Spleen (tissue), 11 donors: ENCODE data around the gene BRSK2. TPM values are rescaled to one million over a fixed set of nuclear protein-coding genes. Genes with fewer than 3 reads are reported as not detected.

Experiments used
- DNase-seq: peaks from one replicate; pipeline ENCODE4 v3.0.0-alpha.2; 2020
- H3K27ac ChIP-seq, 8 donors: fragments of 200-600 bp; sonication (generic) in 7 of 8; 1 replicate in 4 of 8; 2 replicates in 4 of 8; pipeline versions ENCODE4 v1.5.0 to v1.8.0; 2016 to 2021; ENCODE audit warnings: inconsistent platforms in 4 of 8, mild to moderate bottlenecking in 4 of 8, moderate library complexity in 1 of 8
- H3K27me3 ChIP-seq, 7 donors: fragments of 200-600 bp; sonication (generic) in 6 of 7; replicated peaks in 1 of 7; 1 replicate in 4 of 7; 2 replicates in 3 of 7; pipeline versions ENCODE4 v1.5.0 to v1.8.0; 2016 to 2021; ENCODE audit warnings: inconsistent platforms in 3 of 7, mild to moderate bottlenecking in 1 of 7
- H3K36me3 ChIP-seq, 6 donors: fragments of 200-600 bp; sonication (generic) in 5 of 6; 1 replicate in 4 of 6; 2 replicates in 2 of 6; pipeline versions ENCODE4 v1.5.0 to v1.8.0; 2016 to 2021; ENCODE audit warnings: inconsistent platforms in 2 of 6
- H3K4me1 ChIP-seq, 6 donors: fragments of 200-600 bp; sonication (generic) in 5 of 6; 1 replicate in 3 of 6; 2 replicates in 3 of 6; pipeline versions ENCODE4 v1.5.0 to v1.8.0; 2016 to 2021; ENCODE audit warnings: inconsistent platforms in 3 of 6
- H3K4me3 ChIP-seq, 8 donors: fragments of 200-600 bp; sonication (generic) in 7 of 8; 1 replicate in 4 of 8; 2 replicates in 4 of 8; pipeline versions ENCODE4 v1.5.0 to v1.8.0; 2016 to 2021; ENCODE audit warnings: inconsistent platforms in 4 of 8, mild to moderate bottlenecking in 4 of 8, moderate library complexity in 2 of 8
- H3K9me3 ChIP-seq, 8 donors: fragments of 200-600 bp; sonication (generic) in 7 of 8; 1 replicate in 4 of 8; 2 replicates in 4 of 8; pipeline versions ENCODE4 v1.5.0 to v1.8.0; 2016 to 2021; ENCODE audit warnings: inconsistent platforms in 4 of 8
- POLR2A ChIP-seq, 3 donors: fragments of 450-650 bp; IDR thresholded peaks; one replicate each; pipeline ENCODE4 v1.5.1; 2017; ENCODE audit warnings: antibody characterized with exemption in 3 of 3, mild to moderate bottlenecking in 1 of 3
- POLR2AphosphoS5 ChIP-seq, 3 donors: sonication (generic); formaldehyde crosslinking; IDR thresholded peaks; one replicate each; pipeline ENCODE4 v1.5.1; 2017; ENCODE audit warnings: antibody characterized with exemption in 3 of 3
- WGBS, 5 donors: extraction: QIAGEN DNeasy Blood & Tissue Kit in 3 of 5; methylation state at CpG; one replicate each; pipeline versions ENCODE4 v1.1.5 to v1.1.7; 2013 to 2018; 5-methylcytosine and 5-hydroxymethylcytosine counted together
- intact Hi-C: fragments of 100-400 bp; cut with DNase I; formaldehyde crosslinking; loops from one replicate; pipeline ENCODE4 v1.15.0; 2023; ENCODE audit warnings: low total_unique reads
- polyA plus RNA-seq, 3 donors: library from polyadenylated mRNA; stranded (reverse); fragments of 200-250 nt; gene quantifications; one replicate each; pipeline ENCODE4 v1.2.1, GENCODE V29; 2013
- total RNA-seq, 7 donors: library from RNA; depleted of rRNA in 3 of 7; stranded (reverse); fragments of >200 nt in 3 of 7; fragmentation: NEBNext Ultra II Directional in 4 of 7; extraction: Animal tissue kit (Norgen Biotek cat#: 25700) in 4 of 7; gene quantifications; one replicate each; pipeline versions ENCODE4 v1.1.0 to v1.2.1, GENCODE V29; 2016 to 2021
- TF ChIP-seq, protein P1 (sequence below), 11 experiments: fragments of 200-600 bp in 7 of 11; fragments of 450-650 bp in 4 of 11; sonication (generic) in 4 of 11; IDR thresholded peaks in 8 of 11; conservative IDR thresholded peaks in 3 of 11; 1 replicate in 7 of 11; 2 replicates in 4 of 11; pipeline versions ENCODE4 v1.4.0 to v1.8.0; 2016 to 2021; ENCODE audit warnings: antibody characterized with exemption in 11 of 11, inconsistent platforms in 4 of 11, mild to moderate bottlenecking in 1 of 11
- donor health status: healthy with polysubstance abuse.
- donor health status: DM: no; HTN: no; CAD: no; lungs with moderate emphysema.
- donor health status: DM: no; HTN: no; CAD: no.
- donor health status: Bipolar disorder and iron deficiency.
- donor health status: healthy.
- donor health status: DM: no; HTN: no; CAD: no.
- donor health status: DM: yes; HTN: yes; CAD: no.

BRSK2 gene
- total and polyA plus RNA-seq, 10 donors: 0.17 to 1.5 (median 0.42) TPM

DNA sequence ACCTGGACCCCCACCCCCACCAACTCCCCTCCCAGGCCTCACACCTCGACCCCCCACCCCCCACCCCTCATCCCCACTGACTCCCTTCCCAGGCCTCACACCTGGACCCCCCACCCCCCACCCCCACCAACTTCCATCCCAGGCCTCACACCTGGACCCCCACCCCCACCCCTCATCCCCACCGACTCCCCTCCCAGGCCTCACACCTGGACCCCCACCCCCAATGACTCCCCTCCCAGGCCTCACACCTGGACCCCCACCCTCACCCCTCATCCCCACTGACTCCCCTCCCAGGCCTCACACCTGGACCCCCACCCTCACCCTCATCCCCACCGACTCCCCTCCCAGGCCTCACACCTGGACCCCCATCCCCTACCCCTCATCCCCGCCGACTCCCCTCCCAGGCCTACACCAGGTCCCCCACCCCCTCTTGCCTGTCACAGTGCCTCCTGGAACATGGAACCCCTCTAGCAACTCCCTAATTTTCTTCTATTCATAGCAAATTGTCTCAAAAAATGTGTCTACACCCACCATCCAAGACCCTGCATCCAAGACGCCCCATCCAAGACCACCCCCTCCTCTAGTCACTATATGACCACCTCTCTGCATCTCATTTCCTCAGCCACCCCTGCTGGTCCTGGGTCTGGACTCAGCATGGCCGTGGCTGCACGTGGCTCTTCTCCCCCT lies 36.9 kb upstream of the BRSK2 start:
- DNase-seq: peak; percentile 17
- WGBS, 5 donors: 73 to 93% (median 86%) methylated on average over 5 to 8 of the region's 8 CpGs
- Histone ChIP-seq H3K27me3 (peaks cover 0 to 19% (median 0%) of the 10 kb centered on the region in 7 donors), H3K27ac (no peak overlapping the region), H3K4me3 (no peak overlapping the region), H3K4me1 (peaks cover 0 to 5% (median 0%) of the 10 kb centered on the region in 6 donors), H3K36me3 (no peaks in the 10 kb centered on the region), H3K9me3 (no peaks in the 10 kb centered on the region)
- no peak for TF ChIP-seq POLR2A (IDR thresholded peaks at IDR 0.05)
- TF ChIP-seq, protein P1, sequence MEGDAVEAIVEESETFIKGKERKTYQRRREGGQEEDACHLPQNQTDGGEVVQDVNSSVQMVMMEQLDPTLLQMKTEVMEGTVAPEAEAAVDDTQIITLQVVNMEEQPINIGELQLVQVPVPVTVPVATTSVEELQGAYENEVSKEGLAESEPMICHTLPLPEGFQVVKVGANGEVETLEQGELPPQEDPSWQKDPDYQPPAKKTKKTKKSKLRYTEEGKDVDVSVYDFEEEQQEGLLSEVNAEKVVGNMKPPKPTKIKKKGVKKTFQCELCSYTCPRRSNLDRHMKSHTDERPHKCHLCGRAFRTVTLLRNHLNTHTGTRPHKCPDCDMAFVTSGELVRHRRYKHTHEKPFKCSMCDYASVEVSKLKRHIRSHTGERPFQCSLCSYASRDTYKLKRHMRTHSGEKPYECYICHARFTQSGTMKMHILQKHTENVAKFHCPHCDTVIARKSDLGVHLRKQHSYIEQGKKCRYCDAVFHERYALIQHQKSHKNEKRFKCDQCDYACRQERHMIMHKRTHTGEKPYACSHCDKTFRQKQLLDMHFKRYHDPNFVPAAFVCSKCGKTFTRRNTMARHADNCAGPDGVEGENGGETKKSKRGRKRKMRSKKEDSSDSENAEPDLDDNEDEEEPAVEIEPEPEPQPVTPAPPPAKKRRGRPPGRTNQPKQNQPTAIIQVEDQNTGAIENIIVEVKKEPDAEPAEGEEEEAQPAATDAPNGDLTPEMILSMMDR (IDR thresholded peaks at IDR 0.05 in 8 of 11, conservative IDR thresholded peaks at IDR 0.05 in 3 of 11): no peak
- no peak for TF ChIP-seq POLR2AphosphoS5 (IDR thresholded peaks at IDR 0.05)
- intact Hi-C loops: no loop called here

DNA sequence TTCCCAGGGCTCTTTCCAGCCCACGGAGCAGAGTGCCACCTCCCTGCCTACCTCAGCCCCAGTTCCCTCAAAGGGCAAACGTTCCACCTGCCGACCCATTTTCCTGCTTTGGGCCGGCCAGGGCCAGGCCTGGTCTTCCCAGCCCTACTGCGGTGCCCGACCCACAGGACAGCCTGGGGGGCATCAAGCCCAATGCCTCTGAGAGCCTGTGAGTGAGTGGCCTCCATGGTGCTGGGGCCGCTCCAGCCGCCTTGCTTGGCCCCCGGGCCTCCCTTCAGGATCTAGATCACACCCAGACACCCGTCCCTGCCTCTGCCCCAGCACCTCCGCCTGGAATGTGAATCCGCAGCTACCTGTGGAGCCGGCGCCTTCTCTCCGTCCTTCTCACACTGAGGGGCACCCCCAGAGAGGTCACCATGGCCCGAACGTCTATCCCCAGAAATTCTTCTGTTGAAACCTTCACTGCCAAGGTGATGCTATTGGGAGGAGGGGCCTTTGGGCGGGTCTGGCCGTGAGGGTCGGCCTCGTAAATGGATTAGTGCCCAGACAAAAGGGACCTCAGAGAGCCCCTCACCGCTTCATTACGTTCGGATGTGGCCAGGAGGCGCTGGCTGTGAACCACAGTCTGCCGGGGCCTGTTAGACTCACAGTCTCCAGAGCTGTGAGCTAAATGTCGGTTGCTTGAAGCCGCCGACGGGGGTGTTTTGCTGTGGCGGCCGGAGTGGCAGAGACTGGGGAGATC lies 36.2 kb upstream of the BRSK2 start:
- no peak overlapping the region for H3K4me3 ChIP-seq
- DNase-seq: peak; percentile 63
- peaks cover 0 to 5% (median 0%) of the 10 kb centered on the region in 6 donors for H3K4me1 ChIP-seq
- peaks cover 0 to 26% (median 0%) of the 10 kb centered on the region in 7 donors for H3K27me3 ChIP-seq
- no peaks in the 10 kb centered on the region for H3K9me3 ChIP-seq
- no peak overlapping the region for H3K27ac ChIP-seq
- TF ChIP-seq, protein P1 (IDR thresholded peaks at IDR 0.05 in 8 of 11, conservative IDR thresholded peaks at IDR 0.05 in 3 of 11): no peak
- TF ChIP-seq POLR2AphosphoS5 (IDR thresholded peaks at IDR 0.05) (no peak), POLR2A (IDR thresholded peaks at IDR 0.05) (no peak)
- WGBS, 5 donors: 84 to 88% (median 87%) methylated on average over 23 to 32 of the region's 32 CpGs
- H3K36me3 ChIP-seq: no peaks in the 10 kb centered on the region
- intact Hi-C loops: no loop called here

DNA sequence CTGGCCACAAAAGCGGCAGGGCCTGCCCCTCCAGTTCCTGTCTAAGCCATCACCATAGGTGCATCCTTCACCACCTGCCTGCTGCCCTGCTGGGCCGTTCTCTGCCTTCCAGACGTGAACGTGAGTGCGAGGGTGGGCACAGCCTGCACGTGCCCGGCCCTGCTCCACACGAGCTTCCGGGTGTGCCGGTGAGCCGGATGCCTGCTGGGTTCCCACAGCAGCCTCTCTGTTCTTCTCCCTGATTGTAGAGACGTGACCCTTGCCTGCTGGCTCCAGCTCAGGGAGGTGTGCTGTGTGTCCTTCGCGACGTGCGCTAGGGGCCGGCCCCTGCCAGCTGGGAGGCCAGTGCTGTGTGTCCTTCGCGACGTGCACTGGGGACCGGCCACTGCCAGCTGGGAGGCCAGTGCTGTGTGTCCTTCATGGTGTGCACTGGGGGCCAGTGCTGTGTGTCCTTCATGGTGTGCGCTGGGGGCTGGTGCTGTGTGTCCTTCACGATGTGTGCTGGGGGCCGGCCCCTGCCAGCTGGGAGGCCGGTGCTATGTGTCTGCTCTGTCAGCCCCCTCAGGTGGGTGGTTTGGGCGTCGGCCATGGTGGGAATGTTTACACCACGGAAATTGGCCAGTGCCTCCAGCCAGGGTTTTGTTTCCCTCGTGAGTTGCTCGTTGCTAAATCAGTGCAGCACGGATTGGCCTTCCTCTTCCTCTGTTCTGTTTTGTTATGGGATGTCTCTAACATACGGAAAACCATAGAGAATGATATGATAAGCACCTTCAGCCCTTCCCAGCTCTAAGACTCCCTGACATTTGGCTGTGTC lies 35.4 kb upstream of the BRSK2 start:
- peaks cover 0 to 28% (median 0%) of the 10 kb centered on the region in 7 donors for H3K27me3 ChIP-seq
- TF ChIP-seq POLR2AphosphoS5 (IDR thresholded peaks at IDR 0.05) (no peak), POLR2A (IDR thresholded peaks at IDR 0.05) (no peak)
- TF ChIP-seq, protein P1 (IDR thresholded peaks at IDR 0.05 in 8 of 11, conservative IDR thresholded peaks at IDR 0.05 in 3 of 11): no peak
- 73 to 83% (median 79%) methylated on average over 11 to 32 of the region's 32 CpGs for WGBS, 5 donors
- DNase-seq: peak; percentile 58
- intact Hi-C loops: no loop called here
- peaks cover 0 to 5% (median 0%) of the 10 kb centered on the region in 6 donors for H3K4me1 ChIP-seq
- H3K9me3 ChIP-seq: no peaks in the 10 kb centered on the region
- no peak overlapping the region for H3K27ac ChIP-seq
- H3K4me3 ChIP-seq: no peak overlapping the region
- no peaks in the 10 kb centered on the region for H3K36me3 ChIP-seq
